HepG2 (cell line): ENCODE data around the gene SNUPN. TPM values are rescaled to one million over a fixed set of nuclear protein-coding genes. Genes with fewer than 3 reads are reported as not detected.

Experiments
- AKAP8 ChIP-seq: sonication (generic); formaldehyde crosslinking; IDR thresholded peaks from 2 replicates; pipeline ENCODE4 v1.5.1; 2020; ENCODE audit warnings: mild to moderate bottlenecking, missing genetic modification reagents
- CREB1 ChIP-seq, 2 experiments: fragments of 450-650 bp in 1 of 2; IDR thresholded peaks; 2 replicates each; pipeline ENCODE4 v1.6.1; 2016 to 2017; ENCODE audit warnings: control low read depth in 1 of 2, mild to moderate bottlenecking in 1 of 2, missing compliant biosample characterization in 1 of 2, missing genetic modification characterization in 1 of 2
- CTCF ChIP-seq: sonication (generic); formaldehyde crosslinking; IDR thresholded peaks from 2 replicates; pipeline ENCODE4 v1.5.0; 2020; ENCODE audit warnings: mild to moderate bottlenecking, missing genetic modification reagents, moderate library complexity
- DPF2 ChIP-seq: sonication (generic); formaldehyde crosslinking; IDR thresholded peaks from 2 replicates; pipeline ENCODE4 v1.4.0; 2020; ENCODE audit warnings: mild to moderate bottlenecking, low read depth, missing genetic modification reagents, borderline replicate concordance
- ELK4 ChIP-seq: sonication (generic); formaldehyde crosslinking; IDR thresholded peaks from 2 replicates; pipeline ENCODE4 v1.9.0; 2021; ENCODE audit warnings: missing genetic modification reagents, borderline replicate concordance
- HDAC2 ChIP-seq: sonication (generic); formaldehyde crosslinking; IDR thresholded peaks from 2 replicates; pipeline ENCODE4 v1.4.0; 2020; ENCODE audit warnings: missing genetic modification reagents
- HOMEZ ChIP-seq: IDR thresholded peaks from 2 replicates; pipeline ENCODE4 v1.6.1; 2016; ENCODE audit warnings: low read depth
- PAX8 ChIP-seq: sonication (generic); formaldehyde crosslinking; IDR thresholded peaks from 2 replicates; pipeline ENCODE4 v1.8.0; 2022; ENCODE audit warnings: mild to moderate bottlenecking, missing genetic modification reagents, borderline replicate concordance
- SIX4 ChIP-seq: sonication (generic); formaldehyde crosslinking; IDR thresholded peaks from 2 replicates; pipeline ENCODE4 v1.4.0; 2020; ENCODE audit warnings: missing genetic modification reagents
- ZBTB38 ChIP-seq: sonication (generic); formaldehyde crosslinking; IDR thresholded peaks from 2 replicates; pipeline ENCODE4 v1.5.1; 2020; ENCODE audit warnings: mild to moderate bottlenecking, missing genetic modification reagents
- ZFP36 ChIP-seq: fragments of 150-350 bp; IDR thresholded peaks from 2 replicates; pipeline ENCODE4 v1.6.1; 2018; ENCODE audit warnings: borderline replicate concordance, low read length, low read depth; ENCODE audit not compliant: partially characterized antibody
- ZNF276 ChIP-seq: sonication (generic); formaldehyde crosslinking; IDR thresholded peaks from 2 replicates; pipeline ENCODE4 v1.4.0; 2020; ENCODE audit warnings: mild to moderate bottlenecking, low read depth, missing genetic modification reagents
- ZNF280B ChIP-seq: sonication (generic); formaldehyde crosslinking; IDR thresholded peaks from 2 replicates; pipeline ENCODE4 v1.5.0; 2020; ENCODE audit warnings: missing genetic modification reagents, mild to moderate bottlenecking, borderline replicate concordance
- ZNF333 ChIP-seq: sonication (generic); formaldehyde crosslinking; IDR thresholded peaks from 2 replicates; pipeline ENCODE4 v1.4.0; 2020; ENCODE audit warnings: mild to moderate bottlenecking, missing genetic modification reagents, borderline replicate concordance
- ZNF468 ChIP-seq: sonication (generic); formaldehyde crosslinking; IDR thresholded peaks from 2 replicates; pipeline ENCODE4 v1.8.0; 2022; ENCODE audit warnings: mild to moderate bottlenecking, moderate library complexity, missing genetic modification reagents
- polyA plus RNA-seq, 8 experiments: library from polyadenylated mRNA; depleted of rRNA in 3 of 8; stranded (reverse) in 7 of 8; unstranded in 1 of 8; fragments of >200 nt; fragmentation: Illumina TruSeq in 4 of 8; extraction: Trizol in 4 of 8; gene quantifications; 2 replicates each; pipeline versions ENCODE4 v1.2.1 to v1.2.3, GENCODE V29; 2011 to 2016; ENCODE audit warnings: low read depth in 4 of 8, missing spikeins in 1 of 8, mixed read lengths in 1 of 8; ENCODE audit not compliant: insufficient read depth in 1 of 8
- total RNA-seq, 5 experiments: library from RNA; depleted of rRNA; stranded (reverse); fragments of >200 nt; fragmentation: Illumina TruSeq; extraction: Trizol; gene quantifications; 2 replicates each; pipeline ENCODE4 v1.2.3, GENCODE V29; 2016; ENCODE audit warnings: low read depth in 1 of 5

The SNUPN gene
- total and polyA plus RNA-seq, 2 of the 13 experiments (the other 11 are each of a cell fraction or from before 2014, with no cell fraction given): 9.0 to 16.4 TPM

- TF ChIP-seq CTCF (CRISPR knock-in tag): peak; percentile 70
- TF ChIP-seq CREB1 (IDR thresholded peaks at IDR 0.05): 0 out of 2 replicates have a peak, but pooled peaks have one; percentile 23
- TF ChIP-seq CREB1 (CRISPR knock-in tag; IDR thresholded peaks at IDR 0.05): no peak
- TF ChIP-seq ZFP36: no peak
- TF ChIP-seq ZNF468 (CRISPR knock-in tag): no peak
- TF ChIP-seq HDAC2 (CRISPR knock-in tag): peak; percentile 44
- TF ChIP-seq ZBTB38 (CRISPR knock-in tag): peak; percentile 58
- no peak for TF ChIP-seq ZNF280B (CRISPR knock-in tag)
- TF ChIP-seq SIX4: no peak
- no peak for TF ChIP-seq ZNF333
- TF ChIP-seq PAX8: no peak
- TF ChIP-seq DPF2: no peak
- no peak for TF ChIP-seq HOMEZ (CRISPR knock-in tag)
- no peak; the same call in 1 of the 2 replicates for TF ChIP-seq ZNF276 (CRISPR knock-in tag)
- no peak for TF ChIP-seq AKAP8 (CRISPR knock-in tag)
- no peak for TF ChIP-seq ELK4 (CRISPR knock-in tag)
These were observed 22.0 kb upstream of the SNUPN start, which contains the start of gene SNX33 (continued) for GRCh38 chr15:75647370-75648155.
